Esophagus squamous epithelium (tissue), 4 donors: ENCODE measurements around the gene SLC2A4RG.
A peak's percentile ranks its signal among the peaks of the same experiment; 100 is the strongest.

ENCODE experiments used
- CTCF ChIP-seq, 6 experiments: fragments of 450-650 bp in 4 of 6; fragments of 200-600 bp in 2 of 6; sonication (generic) in 2 of 6; IDR thresholded peaks; one replicate each; pipeline ENCODE4 v1.5.1; 2016 to 2019; ENCODE audit warnings: antibody characterized with exemption in 6 of 6, mild to moderate bottlenecking in 4 of 6, moderate library complexity in 4 of 6
- POLR2A ChIP-seq, 4 donors: fragments of 450-650 bp; IDR thresholded peaks; one replicate each; pipeline ENCODE4 v1.6.1; 2017; ENCODE audit warnings: antibody characterized with exemption in 4 of 4, mild to moderate bottlenecking in 4 of 4, moderate library complexity in 3 of 4

- TF ChIP-seq POLR2A (IDR thresholded peaks at IDR 0.05) (peak in 1 of 4 donors; percentile 50), CTCF (IDR thresholded peaks at IDR 0.05) (peak in 5 of 6 experiments; percentile 26 to 59 (median 38))
Observed at GRCh38 chr20:63740627-63741353, 1.2 kb downstream of the SLC2A4RG start.
